GM06990 (cell line): ENCODE results near the gene SORL1.

Experiments used
- DNase-seq: peaks from one replicate; pipeline ENCODE4 v3.0.0-alpha.2; 2011; ENCODE audit not compliant: insufficient read length; ENCODE audit errors: extremely low read depth
- H3K27me3 ChIP-seq: replicated peaks from 2 replicates; pipeline ENCODE4 v1.6.0; 2011; ENCODE audit warnings: low read length; ENCODE audit not compliant: control insufficient read depth, insufficient read depth
- H3K36me3 ChIP-seq: 2 replicates; pipeline ENCODE4 v1.5.1; 2011; ENCODE audit warnings: low read length; ENCODE audit not compliant: control insufficient read depth, insufficient read depth
- H3K4me3 ChIP-seq: replicated peaks from 2 replicates; pipeline ENCODE4 v1.5.1; 2011; ENCODE audit warnings: low read depth, mild to moderate bottlenecking, control low read depth, low read length
- TF ChIP-seq, protein P1 (sequence below): IDR thresholded peaks from 2 replicates; pipeline ENCODE4 v1.5.1; 2011; ENCODE audit warnings: low read length, control low read depth, mild to moderate bottlenecking, inconsistent platforms; ENCODE audit not compliant: insufficient read depth, poor library complexity, severe bottlenecking

The SORL1 gene

DNA sequence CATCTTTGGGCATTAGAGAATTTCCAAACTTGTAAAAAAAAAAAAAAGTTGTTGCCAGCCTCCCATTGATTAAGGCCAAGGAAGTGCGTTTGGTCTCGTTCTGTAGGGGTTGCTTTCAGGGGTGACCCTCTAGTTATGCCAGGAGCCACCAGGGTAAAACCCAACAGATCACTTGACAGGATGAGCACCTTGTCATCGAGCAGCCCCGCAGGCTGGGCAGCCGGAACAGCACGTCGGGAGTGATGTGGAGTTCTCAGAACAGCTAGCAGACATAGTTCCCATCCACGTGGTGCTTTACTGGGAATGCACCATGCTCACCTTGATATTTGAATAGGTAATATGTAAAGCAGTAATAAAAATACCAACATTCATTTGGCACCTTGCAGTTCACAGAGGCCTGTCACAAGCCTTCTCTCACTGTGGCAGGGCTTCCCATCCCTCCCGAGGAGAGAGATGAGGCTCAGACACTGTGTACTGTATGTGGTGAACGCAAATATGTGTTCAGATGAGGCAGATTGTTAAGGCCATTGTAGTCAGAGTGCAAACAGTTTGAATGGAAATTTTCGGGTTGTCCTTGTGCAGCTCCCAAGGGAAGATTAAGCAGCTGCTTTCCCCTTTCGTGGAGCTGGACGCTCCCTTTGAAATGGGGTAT is 71.6 kb downstream of the SORL1 start:
- H3K4me3 ChIP-seq: no peak overlapping the region
- DNase-seq: no peak
- TF ChIP-seq, protein P1, sequence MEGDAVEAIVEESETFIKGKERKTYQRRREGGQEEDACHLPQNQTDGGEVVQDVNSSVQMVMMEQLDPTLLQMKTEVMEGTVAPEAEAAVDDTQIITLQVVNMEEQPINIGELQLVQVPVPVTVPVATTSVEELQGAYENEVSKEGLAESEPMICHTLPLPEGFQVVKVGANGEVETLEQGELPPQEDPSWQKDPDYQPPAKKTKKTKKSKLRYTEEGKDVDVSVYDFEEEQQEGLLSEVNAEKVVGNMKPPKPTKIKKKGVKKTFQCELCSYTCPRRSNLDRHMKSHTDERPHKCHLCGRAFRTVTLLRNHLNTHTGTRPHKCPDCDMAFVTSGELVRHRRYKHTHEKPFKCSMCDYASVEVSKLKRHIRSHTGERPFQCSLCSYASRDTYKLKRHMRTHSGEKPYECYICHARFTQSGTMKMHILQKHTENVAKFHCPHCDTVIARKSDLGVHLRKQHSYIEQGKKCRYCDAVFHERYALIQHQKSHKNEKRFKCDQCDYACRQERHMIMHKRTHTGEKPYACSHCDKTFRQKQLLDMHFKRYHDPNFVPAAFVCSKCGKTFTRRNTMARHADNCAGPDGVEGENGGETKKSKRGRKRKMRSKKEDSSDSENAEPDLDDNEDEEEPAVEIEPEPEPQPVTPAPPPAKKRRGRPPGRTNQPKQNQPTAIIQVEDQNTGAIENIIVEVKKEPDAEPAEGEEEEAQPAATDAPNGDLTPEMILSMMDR: no peak
- no peaks in the 10 kb centered on the region for H3K27me3 ChIP-seq
- H3K36me3 ChIP-seq: peaks cover 16% of the 10 kb centered on the region

DNA sequence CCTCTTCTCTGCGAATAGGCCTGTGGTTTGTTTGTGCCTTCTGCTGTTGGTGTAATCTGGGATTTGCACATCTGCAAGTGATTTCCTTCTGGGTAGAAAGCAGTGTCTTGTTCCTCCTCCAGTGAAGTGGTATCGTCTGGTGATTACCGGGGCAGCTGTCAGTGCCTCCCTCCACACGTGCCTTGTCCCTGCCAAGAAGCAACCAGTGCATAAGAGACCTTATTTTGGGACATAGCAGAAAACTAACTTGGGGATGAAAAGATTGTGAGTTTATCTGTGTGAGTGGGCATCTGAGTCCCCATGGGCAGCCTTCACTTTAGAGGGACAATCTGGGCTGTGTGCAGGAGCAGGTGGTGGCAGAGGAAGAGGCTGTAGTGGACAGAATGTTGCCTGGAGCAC is 72.1 kb downstream of the SORL1 start:
- Histone ChIP-seq H3K4me3 (no peak overlapping the region), H3K36me3 (peaks cover 15% of the 10 kb centered on the region), H3K27me3 (no peaks in the 10 kb centered on the region)
- TF ChIP-seq, protein P1: no peak
- DNase-seq: no peak

DNA sequence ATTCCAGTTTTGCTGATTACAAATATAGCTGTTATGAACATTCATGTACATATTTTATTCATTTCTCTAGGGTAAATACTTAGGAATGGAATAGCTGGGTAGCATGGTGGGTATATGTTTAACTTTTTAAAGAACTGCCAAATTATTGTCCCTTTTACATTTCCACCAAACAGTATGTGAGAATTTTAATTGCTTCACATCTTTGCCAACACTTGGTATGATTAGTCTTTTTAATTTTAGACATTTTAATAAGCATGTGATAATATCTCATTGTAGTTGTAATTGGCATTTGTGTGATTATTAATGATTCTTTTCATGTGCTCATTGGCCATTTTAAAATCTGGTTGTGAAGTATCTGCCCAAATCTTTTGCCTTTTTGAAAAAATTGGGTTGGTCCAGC is 73.3 kb downstream of the SORL1 start:
- H3K36me3 ChIP-seq: peaks cover 15% of the 10 kb centered on the region
- no peak for DNase-seq
- no peaks in the 10 kb centered on the region for H3K27me3 ChIP-seq
- TF ChIP-seq, protein P1: no peak
- no peak overlapping the region for H3K4me3 ChIP-seq

DNA sequence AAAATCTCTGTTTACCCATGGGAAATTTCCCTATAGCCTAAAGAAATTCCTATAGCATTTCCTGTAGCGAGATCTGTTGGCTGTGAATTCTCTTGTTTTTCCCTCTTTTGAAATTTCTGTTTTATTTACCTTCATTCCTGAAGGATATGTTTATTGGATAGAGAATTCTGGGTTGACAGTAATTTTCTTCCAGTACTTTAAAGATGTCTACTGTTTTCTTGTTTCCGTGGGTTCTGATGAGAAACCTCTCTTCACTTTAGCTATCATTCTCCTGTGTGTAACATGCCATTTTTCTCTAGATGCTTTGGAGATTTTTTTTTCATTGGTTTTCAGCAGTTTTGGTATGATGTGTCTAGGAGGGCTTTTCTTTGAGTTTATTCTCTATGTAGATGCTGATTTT is 78.1 kb downstream of the SORL1 start:
- DNase-seq: no peak
- H3K36me3 ChIP-seq: peaks cover 3% of the 10 kb centered on the region
- no peak overlapping the region for H3K4me3 ChIP-seq
- no peaks in the 10 kb centered on the region for H3K27me3 ChIP-seq
- TF ChIP-seq, protein P1: no peak

DNA sequence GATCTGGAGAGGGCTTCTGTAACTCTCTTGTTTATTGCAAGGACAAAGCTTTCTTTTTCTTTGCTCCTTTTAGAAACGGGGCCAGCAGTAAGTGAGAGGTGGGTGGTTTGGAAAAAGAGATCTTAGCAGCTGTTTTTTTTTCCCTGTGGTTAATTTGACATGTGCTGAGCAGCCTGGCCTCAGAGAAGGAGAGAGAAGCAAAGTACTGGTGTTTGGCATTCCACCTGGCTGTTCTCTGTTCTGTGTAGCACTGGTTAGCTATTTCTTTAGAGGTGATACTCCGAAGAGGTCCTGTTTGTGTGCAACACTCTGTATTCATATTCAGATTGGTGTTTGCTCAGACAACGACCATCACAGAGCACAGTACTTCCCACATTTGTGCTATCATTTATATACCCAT is 81.5 kb downstream of the SORL1 start:
- no peak for DNase-seq
- Histone ChIP-seq H3K4me3 (no peak overlapping the region), H3K36me3 (peaks cover 4% of the 10 kb centered on the region), H3K27me3 (no peaks in the 10 kb centered on the region)
- TF ChIP-seq, protein P1: no peak
